IPS-20b (cell line): ENCODE measurements around the gene NIN.
"Not testable (repeated sequence)": the region's sequence is repeated elsewhere in the genome, so short reads cannot be mapped to it uniquely, and the experiment has no call there.

Source experiments
- H3K27ac ChIP-seq: one replicate; pipeline ENCODE4 v1.5.1; 2013; ENCODE audit warnings: low read length
- H3K27me3 ChIP-seq: 2 replicates; pipeline ENCODE4 v1.6.1; 2013; ENCODE audit warnings: mild to moderate bottlenecking, low read length, inconsistent platforms; ENCODE audit not compliant: insufficient read depth
- H3K36me3 ChIP-seq: 2 replicates; pipeline ENCODE4 v1.6.1; 2013; ENCODE audit warnings: low read depth, mild to moderate bottlenecking, inconsistent platforms, low read length, moderate library complexity; ENCODE audit not compliant: insufficient read depth
- H3K4me1 ChIP-seq: 2 replicates; pipeline ENCODE4 v1.6.1; 2013; ENCODE audit warnings: mild to moderate bottlenecking, control low read depth, inconsistent platforms, low read length, moderate library complexity; ENCODE audit not compliant: insufficient read depth
- H3K4me3 ChIP-seq: 2 replicates; pipeline ENCODE4 v1.5.1; 2013; ENCODE audit warnings: mild to moderate bottlenecking, low read length, inconsistent platforms
- H3K9ac ChIP-seq: 2 replicates; pipeline ENCODE4 v1.6.1; 2013; ENCODE audit warnings: low read depth, mild to moderate bottlenecking, inconsistent platforms, low read length, moderate library complexity
- H3K9me3 ChIP-seq: 2 replicates; pipeline ENCODE4 v1.6.1; 2013; ENCODE audit warnings: mild to moderate bottlenecking, low read depth, low read length, inconsistent platforms; ENCODE audit not compliant: insufficient read depth

Gene NIN

DNA sequence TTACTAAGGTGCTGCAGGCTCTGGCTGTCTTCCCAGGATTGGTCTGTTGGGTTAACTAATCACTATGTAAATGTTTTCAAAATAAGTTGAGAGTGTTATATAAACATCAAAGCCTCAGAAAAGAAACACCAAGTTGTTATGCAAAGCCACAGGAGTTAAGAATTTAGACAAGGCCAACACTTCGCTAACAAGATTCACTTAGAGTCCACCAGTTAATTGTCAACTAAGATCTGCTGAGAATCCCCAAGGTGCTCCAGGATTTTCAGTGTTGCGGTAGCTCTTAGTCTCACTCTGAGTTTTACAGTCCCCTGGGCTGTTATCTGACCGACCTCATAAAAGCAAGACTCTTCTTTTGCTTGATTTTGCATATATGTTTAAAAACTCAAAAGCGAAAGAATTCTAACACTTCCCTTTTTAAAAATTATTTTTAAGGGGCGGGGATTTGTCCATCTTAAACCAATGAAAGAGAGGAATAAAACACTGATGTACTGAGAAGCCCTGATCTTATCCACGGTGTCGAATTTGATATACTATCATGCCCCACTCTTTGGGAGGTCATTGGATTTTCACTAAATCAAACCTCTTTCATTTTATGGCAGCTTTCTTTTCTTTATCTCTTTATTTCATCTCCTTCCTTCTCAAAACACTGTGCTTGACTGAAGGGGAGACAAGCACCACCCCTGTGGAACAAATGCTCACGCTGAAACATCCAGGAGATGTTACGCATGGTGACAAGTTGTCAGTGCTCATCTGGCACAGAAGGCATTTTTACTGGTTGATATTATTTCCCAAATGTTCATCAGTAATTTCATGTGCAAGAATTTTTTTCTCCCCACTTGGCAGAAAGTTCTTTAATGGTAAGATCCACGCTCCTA is 7.0 kb downstream of the NIN start:
- Histone ChIP-seq H3K9me3 (no peaks in the 10 kb centered on the region), H3K36me3 (no peaks in the 10 kb centered on the region), H3K27ac (no peak overlapping the region), H3K4me1 (peaks cover 28% of the 10 kb centered on the region), H3K9ac (no peak overlapping the region), H3K4me3 (no peak overlapping the region), H3K27me3 (peaks cover 78% of the 10 kb centered on the region)

DNA sequence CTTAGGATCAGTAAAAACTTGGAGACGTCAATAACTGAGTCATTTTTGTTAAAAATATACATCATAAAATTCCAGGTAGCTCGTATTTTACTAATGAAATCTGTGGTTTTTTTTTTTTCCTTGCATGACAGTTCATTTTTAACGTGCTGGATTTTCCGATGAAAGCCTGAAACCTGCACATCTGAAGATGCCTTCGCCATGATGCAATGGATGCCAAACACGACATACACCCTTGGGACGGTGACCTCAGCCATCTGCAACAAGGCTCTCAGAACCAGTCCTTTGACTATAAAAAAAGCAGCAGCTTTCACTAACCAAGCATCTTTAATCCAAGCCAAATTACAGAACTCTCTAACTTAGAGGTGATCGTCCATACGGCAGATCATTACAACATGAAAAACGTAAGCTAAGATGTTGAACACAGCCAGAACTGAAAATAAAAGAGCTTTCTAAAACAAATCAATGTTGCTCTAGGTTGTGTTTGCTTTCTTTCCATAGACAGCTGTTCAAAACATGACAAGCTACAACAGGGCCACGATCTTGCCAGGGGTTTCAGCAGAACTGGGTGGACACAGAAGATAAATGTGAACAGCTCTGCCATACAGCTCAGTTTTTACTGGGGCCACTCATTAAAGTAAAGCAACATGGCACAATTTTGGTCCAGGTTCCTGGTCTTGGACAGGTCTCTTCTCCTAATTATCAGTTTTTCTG is 7.8 kb downstream of the NIN start:
- peaks cover 24% of the 10 kb centered on the region for H3K4me1 ChIP-seq
- H3K27me3 ChIP-seq: peaks cover 70% of the 10 kb centered on the region
- no peaks in the 10 kb centered on the region for H3K9me3 ChIP-seq
- H3K27ac ChIP-seq: no peak overlapping the region
- 0 out of 2 replicates have a peak, but pooled peaks cover 5% of the 10 kb centered on the region for H3K36me3 ChIP-seq
- H3K9ac ChIP-seq: no peak overlapping the region
- no peak overlapping the region for H3K4me3 ChIP-seq

DNA sequence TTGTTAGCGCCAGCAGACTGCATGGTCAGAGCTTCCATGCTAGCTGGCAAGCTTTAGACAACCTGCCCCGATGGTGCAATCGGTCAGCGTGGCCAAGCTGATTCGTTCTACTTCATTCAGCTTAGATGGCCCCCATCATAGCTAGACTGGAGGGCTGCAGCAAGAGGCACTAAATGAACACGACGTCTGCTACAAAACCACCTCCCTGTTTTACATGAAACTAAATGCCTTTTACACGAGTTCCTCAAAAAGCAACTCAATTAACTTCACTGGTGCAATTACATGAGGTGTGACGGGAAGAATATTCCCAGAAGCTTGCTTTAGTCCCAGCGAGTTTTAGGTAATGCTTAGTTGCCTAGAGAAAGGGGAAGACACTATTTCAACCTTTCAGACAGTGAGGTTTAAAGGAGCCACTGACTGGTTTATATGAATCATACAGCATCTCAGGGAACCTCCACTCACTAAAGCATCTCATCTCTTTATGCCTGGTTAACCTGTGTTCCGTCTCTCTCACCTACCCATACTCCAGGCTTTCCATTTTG is 8.4 kb downstream of the NIN start:
- H3K27me3 ChIP-seq: peaks cover 64% of the 10 kb centered on the region
- H3K9ac ChIP-seq: no peak overlapping the region

DNA sequence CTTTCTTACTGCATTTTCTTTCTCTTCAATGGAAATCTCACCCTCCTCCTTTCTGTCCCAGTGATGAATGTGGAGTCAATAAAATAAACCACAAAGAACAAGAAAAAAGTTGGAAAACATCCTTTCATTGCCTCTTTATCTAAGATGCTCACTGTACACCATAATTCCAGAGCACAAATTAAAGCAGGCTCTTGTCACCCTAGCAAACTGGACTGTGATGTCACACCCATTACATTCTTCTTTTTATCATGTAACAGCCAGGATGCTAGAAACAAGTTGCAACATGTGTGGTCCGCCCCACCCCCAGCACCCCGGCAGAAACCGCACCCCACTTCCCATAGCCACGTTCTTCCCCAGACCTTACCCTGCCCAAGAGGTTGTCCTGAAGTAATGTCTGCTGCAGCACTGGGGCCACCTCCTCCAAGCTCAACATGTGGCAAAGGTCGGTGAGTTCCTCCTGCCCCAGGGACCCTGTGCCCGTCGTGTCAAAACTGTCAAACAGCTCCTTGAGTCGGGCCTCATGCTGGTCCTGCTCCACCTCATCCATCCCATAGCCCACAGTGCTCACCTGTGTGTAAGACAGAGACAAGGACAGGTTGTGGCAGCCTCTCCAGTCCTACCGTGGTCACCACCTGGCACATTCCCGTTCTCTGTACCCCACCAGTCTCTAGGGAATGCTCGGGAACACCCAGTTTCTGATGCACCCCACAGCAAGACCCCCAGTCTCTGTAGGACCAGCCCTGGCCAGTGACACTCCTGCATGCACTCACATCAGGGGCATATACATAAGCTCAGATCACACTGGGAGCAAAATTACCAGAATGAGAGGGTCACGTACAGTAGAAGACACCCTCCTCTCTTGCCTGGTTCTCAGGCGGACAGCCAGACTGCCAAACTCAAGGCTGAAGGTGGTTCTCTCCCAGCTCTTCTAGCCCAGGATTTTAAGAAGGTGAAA is 9.2 kb downstream of the NIN start:
- Histone ChIP-seq H3K27ac (no peak overlapping the region), H3K9ac (no peak overlapping the region), H3K9me3 (no peaks in the 10 kb centered on the region), H3K36me3 (0 out of 2 replicates have a peak, but pooled peaks cover 5% of the 10 kb centered on the region), H3K4me1 (peaks cover 25% of the 10 kb centered on the region), H3K27me3 (peaks cover 56% of the 10 kb centered on the region), H3K4me3 (no peak overlapping the region)

More for the DNA sequence above, 8.4 kb downstream of the NIN start:
- H3K4me3 ChIP-seq: no peak overlapping the region
- H3K4me1 ChIP-seq: peaks cover 24% of the 10 kb centered on the region
- H3K36me3 ChIP-seq: 0 out of 2 replicates have a peak, but pooled peaks cover 5% of the 10 kb centered on the region
- no peaks in the 10 kb centered on the region for H3K9me3 ChIP-seq
- H3K27ac ChIP-seq: no peak overlapping the region

DNA sequence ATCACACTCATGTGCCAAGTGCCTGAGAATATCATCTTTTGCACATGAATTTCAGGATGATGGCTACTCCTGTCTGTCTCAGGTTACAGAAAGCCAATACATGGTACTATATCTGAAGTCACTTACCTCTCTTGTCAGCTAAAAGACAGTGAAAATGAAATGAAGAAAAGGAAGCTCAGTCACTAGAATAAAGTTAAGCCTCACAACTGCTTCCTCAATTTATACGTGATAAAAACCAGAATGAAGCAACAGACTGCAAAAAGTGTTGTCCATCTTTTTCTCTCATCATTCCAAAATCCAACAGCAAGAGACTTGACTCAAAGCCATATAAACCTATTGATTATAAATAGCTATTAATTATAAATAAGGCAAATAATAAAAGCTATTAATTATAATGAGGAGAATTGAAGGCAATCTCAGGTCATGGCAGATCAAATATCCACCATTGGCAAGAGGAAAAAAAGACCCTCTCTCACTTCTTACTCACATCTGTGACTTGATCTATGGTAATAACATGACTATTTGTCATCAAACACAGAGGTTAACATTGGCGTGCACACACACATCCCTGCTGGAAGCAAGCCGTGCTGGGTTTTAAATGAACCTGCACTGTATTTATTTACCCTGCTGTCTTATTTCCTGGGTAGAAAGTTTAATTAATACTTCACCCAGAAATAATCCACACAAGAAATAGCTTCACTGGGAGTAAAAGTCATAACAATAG is 10.0 kb downstream of the NIN start:
- Histone ChIP-seq H3K4me1 (peaks cover 27% of the 10 kb centered on the region), H3K9ac (no peak overlapping the region), H3K27me3 (peaks cover 47% of the 10 kb centered on the region), H3K36me3 (0 out of 2 replicates have a peak, but pooled peaks cover 5% of the 10 kb centered on the region), H3K9me3 (no peaks in the 10 kb centered on the region), H3K27ac (no peak overlapping the region), H3K4me3 (no peak overlapping the region)

DNA sequence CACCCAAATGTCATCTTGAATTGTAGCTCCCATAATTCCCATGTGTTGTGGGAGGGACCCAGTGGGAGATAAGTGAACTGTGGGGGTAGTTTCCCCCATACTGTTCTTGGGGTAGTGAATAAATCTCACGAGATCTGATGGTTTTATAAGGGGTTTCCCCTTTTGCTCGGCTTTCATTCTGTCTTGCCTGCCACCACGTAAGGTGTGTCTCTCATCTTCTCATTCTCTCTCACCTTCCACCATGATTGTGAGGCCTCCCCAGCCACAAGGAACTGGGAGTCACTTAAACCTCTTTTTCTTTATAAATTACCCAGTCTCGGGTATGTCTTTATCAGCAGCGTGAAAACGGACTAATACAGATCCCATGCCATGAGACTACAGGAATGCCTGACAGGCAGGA is 11.7 kb downstream of the NIN start:
- H3K9me3 ChIP-seq, H3K27ac ChIP-seq, H3K36me3 ChIP-seq, H3K4me3 ChIP-seq, H3K9ac ChIP-seq: not testable (repeated sequence)
- H3K27me3 ChIP-seq: peaks cover 31% of the 10 kb centered on the region
- H3K4me1 ChIP-seq: peaks cover 24% of the 10 kb centered on the region

DNA sequence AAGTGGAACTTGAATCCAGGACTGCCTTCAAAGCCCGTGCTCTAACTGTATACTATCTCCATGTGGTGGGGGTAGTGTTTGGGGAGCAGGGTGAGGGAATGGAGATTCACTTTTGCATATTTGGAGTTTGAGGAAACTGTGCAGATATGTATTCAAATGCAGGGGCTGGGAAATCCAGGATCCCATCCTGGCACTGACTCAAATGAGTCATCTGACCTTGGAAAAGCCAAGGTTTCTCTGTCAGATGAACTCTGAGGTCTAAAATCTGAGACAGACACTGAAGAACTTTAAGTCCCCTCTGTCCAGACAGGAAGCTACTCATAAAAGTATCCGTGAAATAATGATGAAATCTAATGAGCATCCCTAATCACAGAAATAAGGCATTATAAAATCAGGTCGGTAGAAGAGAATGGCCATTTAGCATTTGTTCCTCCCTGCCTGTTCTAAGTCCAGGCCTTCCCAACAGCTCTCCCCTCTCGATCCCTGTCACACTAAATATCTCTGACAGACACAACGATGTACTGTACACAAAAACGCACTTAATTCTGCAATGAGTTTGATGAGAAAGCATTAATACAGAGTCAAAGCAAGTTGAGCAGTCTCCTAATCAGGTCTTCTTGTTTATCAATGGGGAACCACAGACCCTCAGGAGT is 14.4 kb downstream of the NIN start:
- Histone ChIP-seq H3K9ac (no peak overlapping the region), H3K27ac (no peak overlapping the region), H3K4me1 (peaks cover 22% of the 10 kb centered on the region), H3K9me3 (no peaks in the 10 kb centered on the region; the same call in 1 of the 2 replicates), H3K27me3 (peaks cover 3% of the 10 kb centered on the region; the same call in 1 of the 2 replicates), H3K4me3 (no peak overlapping the region), H3K36me3 (0 out of 2 replicates have a peak, but pooled peaks cover 5% of the 10 kb centered on the region)

DNA sequence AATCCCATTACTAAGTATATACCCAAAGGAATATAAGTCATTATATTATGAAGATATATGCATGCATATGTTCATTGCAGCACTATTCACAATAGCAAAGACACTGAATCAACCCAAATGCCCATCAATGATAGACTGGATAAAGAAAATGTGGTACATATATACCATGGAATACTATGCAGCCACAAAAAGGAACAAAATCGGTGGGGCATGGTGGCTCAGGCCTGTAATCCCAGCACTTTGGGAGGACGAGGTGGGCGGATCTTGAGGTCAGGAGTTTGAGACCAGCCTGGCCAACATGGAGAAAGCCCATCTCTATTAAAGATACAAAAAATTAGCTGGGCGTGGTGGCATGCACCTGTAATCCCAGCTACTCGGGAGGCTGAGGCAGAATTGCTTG is 15.4 kb downstream of the NIN start:
- H3K36me3 ChIP-seq, H3K27me3 ChIP-seq, H3K9me3 ChIP-seq, H3K27ac ChIP-seq, H3K4me3 ChIP-seq, H3K9ac ChIP-seq: not testable (repeated sequence)
- H3K4me1 ChIP-seq: peaks cover 17% of the 10 kb centered on the region; the same call in 1 of the 2 replicates

DNA sequence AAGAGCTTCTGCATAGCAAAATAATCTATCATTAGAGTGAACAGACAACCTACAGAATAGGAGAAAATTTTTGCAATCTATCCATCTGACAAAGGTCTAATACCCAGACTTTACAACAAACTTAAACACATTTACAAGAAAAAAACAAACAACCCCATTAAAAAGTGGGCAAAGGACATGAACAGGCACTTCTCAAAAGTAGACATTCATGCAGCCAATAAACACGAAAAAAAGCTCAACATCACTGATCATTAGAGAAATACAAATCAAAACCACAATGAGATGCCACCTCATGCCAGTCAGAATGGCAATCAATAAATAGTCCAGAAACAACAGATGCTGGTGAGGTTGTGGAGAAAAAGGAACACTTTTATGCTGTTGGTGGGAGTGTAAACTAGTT is 15.9 kb downstream of the NIN start:
- not testable (repeated sequence) for H3K27ac ChIP-seq, H3K9me3 ChIP-seq, H3K4me3 ChIP-seq, H3K9ac ChIP-seq, H3K27me3 ChIP-seq, H3K36me3 ChIP-seq
- H3K4me1 ChIP-seq: peaks cover 14% of the 10 kb centered on the region; the same call in 1 of the 2 replicates

DNA sequence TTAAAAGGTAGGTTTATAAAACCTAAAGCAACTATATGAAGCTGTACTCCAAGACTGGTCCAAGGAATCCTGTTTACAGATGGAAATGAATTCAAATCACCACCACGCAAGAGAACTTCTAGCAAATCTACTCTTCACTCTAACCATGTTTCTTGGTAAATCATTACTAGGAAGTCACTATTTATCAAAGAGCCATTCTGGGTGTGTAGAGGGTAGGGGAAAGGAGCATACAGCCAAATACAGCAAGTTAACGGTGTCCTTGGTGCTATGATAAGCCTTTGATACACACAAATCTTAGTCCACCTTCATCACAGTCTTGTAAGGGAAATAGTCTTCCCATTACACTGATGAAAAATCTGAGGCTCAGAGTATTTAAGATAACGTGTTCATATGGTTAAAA is 16.8 kb downstream of the NIN start:
- Histone ChIP-seq H3K4me1 (peaks cover 14% of the 10 kb centered on the region; the same call in 1 of the 2 replicates), H3K4me3 (no peak overlapping the region), H3K9me3 (no peaks in the 10 kb centered on the region; the same call in 1 of the 2 replicates), H3K27me3 (no peaks in the 10 kb centered on the region), H3K9ac (no peak overlapping the region), H3K27ac (no peak overlapping the region), H3K36me3 (0 out of 2 replicates have a peak, but pooled peaks cover 5% of the 10 kb centered on the region)
